T1000 (cell line): ENCODE data around the gene CAMK2N2.

ENCODE experiments used
- DNase-seq: peaks from one replicate; lab custom pipeline; 2025; ENCODE audit warnings: mixed read lengths; lab: John Stamatoyannopoulos, UW

CAMK2N2 gene

GRCh38 chr3:184261270-184261853, at the start of gene CAMK2N2:
Gene CAMK2N2, minus strand, starts transcription at chr3:184261553. Its CDS starts 268 bp downstream, at chr3:184261285.
- DNase-seq = peak; percentile 69

GRCh38 chr3:184308744-184309143, 47.4 kb upstream of the CAMK2N2 start:
- DNase-seq = no peak

- no peak for DNase-seq
Measured at GRCh38 chr3:184307915-184308314, 46.6 kb upstream of the CAMK2N2 start.

GRCh38 chr3:184306341-184306972, 45.1 kb upstream of the CAMK2N2 start:
- DNase-seq = no peak

- DNase-seq = no peak
Measured at GRCh38 chr3:184305577-184305976, 44.2 kb upstream of the CAMK2N2 start.

GRCh38 chr3:184300378-184300720, 39.0 kb upstream of the CAMK2N2 start:
- no peak for DNase-seq

- no peak for DNase-seq
Measured at GRCh38 chr3:184299488-184300377, 38.4 kb upstream of the CAMK2N2 start.

- DNase-seq = peak; percentile 96
Measured at GRCh38 chr3:184298759-184299487, 37.6 kb upstream of the CAMK2N2 start, which contains the start of gene PSMD2. Gene PSMD2, plus strand, starts transcription at chr3:184299241. Its CDS starts 26 bp downstream, at chr3:184299267.

- DNase-seq = no peak
Measured at GRCh38 chr3:184296616-184297015, 35.3 kb upstream of the CAMK2N2 start.

GRCh38 chr3:184295771-184296170, 34.4 kb upstream of the CAMK2N2 start:
- DNase-seq = no peak

- DNase-seq = no peak
Measured at GRCh38 chr3:184291738-184292445, 30.5 kb upstream of the CAMK2N2 start.

GRCh38 chr3:184291044-184291737, 29.8 kb upstream of the CAMK2N2 start:
- DNase-seq = no peak

- no peak for DNase-seq
Measured at GRCh38 chr3:184290331-184290730, 29.0 kb upstream of the CAMK2N2 start.

- no peak for DNase-seq
Measured at GRCh38 chr3:184289426-184289938, 28.1 kb upstream of the CAMK2N2 start.

- DNase-seq = no peak
Measured at GRCh38 chr3:184284696-184285095, 23.3 kb upstream of the CAMK2N2 start.

GRCh38 chr3:184283681-184284080, 22.3 kb upstream of the CAMK2N2 start:
- DNase-seq = no peak

GRCh38 chr3:184282941-184283340, 21.6 kb upstream of the CAMK2N2 start:
- no peak for DNase-seq

GRCh38 chr3:184277366-184277765, 16.0 kb upstream of the CAMK2N2 start:
- no peak for DNase-seq

- DNase-seq = no peak
Measured at GRCh38 chr3:184275961-184276910, 14.9 kb upstream of the CAMK2N2 start, which contains the start of gene ECE2. Gene ECE2, plus strand, starts transcription at chr3:184276022. Its CDS starts 132 bp downstream, at chr3:184276154.

- no peak for DNase-seq
Measured at GRCh38 chr3:184275381-184275701, 14.0 kb upstream of the CAMK2N2 start.
